ENCODE results near the gene CERK. TPM values are rescaled to one million over a fixed set of nuclear protein-coding genes. Genes with fewer than 3 reads are reported as not detected.
A peak's percentile ranks its signal among the peaks of the same experiment; 100 is the strongest.

CERK gene
- total and polyA plus RNA-seq, 2 of the 8 experiments (the other 6 are each of a cell fraction or from before 2014, with no cell fraction given) = 26.6 to 59.0 TPM

DNA sequence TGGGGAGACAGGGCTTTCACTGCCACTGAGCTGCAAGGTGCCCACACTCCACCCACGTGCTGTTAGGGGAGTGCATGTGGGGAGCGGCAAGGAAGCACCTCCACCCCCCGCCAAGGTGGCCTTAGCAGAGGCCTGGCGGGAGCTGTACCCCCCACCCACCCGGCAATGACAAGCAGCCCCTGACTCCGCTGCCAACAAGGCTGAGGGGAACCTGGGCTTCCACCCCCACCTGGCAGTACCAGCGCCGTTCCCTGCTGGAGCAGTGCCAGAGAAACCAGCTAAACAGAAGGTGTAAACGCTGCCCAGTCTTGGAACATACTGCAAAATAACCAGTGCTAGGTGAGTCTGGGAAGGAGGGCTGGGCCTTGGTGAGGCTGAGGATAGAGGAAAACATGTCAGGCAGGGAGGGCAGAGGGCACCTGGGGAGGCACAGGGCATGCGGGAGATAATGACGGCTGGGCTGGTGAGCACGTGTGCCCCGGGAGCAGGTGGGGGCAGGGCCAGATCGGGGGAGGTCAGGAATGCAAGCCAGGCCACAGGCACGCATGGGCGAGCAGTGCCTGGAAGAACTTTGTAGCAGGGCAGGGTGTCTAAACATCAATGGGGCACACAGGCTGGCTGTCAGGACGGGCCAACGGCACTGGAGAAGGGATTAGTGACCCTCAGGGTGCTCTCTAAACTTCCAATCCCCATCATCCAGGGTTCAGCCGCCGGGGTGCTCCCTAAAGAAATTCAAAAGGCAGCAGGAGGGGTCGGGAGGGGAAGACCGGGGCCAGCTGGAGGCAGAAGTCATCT is 6.6 kb downstream of the CERK start:
- H3K4me1 ChIP-seq (replicated peaks in 1 of 4; ENCODE audit: control insufficient read depth in 3 of 4, insufficient read depth in 4 of 4, low read length in 3 of 4) = peaks cover 5 to 20% (median 16%) of the 10 kb centered on the region in 4 experiments
- H3K4me2 ChIP-seq (ENCODE audit: insufficient read depth in 1 of 2, low read depth in 2 of 2, low read length in 2 of 2) = peak overlapping the region; percentile 13 to 40; a peak in 3 of 4 replicates
- H2AFZ ChIP-seq (ENCODE audit: low read length) = no peak overlapping the region
- FAIRE-seq (no peak), DNase-seq (ENCODE audit: low read depth in 1 of 2, low spot score in 2 of 2) (peak in 1 of 2 experiments; percentile 55)
- no peaks in the 10 kb centered on the region for H3K23me2 ChIP-seq (ENCODE audit: low read depth, low read length)
- H3K56ac ChIP-seq (replicated peaks; ENCODE audit: insufficient read length, low read depth, low read length) = no peak overlapping the region
- H4K5ac ChIP-seq (ENCODE audit: insufficient read length, low read depth, low read length) = no peak overlapping the region
- 0 out of 2 replicates have a peak overlapping the region, but pooled peaks have one; percentile 10 for H2BK5ac ChIP-seq (ENCODE audit: low read depth, low read length)
- H3K4ac ChIP-seq (replicated peaks; ENCODE audit: insufficient read length, low read depth, low read length) = no peak overlapping the region
- no peak overlapping the region for H2AK5ac ChIP-seq (ENCODE audit: low read depth, low read length)
- no peak overlapping the region for H4K8ac ChIP-seq (ENCODE audit: extremely low read depth, insufficient read depth, low read length)
- H3K27me3 ChIP-seq (replicated peaks in 1 of 4; ENCODE audit: control insufficient read depth in 3 of 4, extremely low read depth in 1 of 4, insufficient read depth in 3 of 4, low read length in 3 of 4) = no peaks in the 10 kb centered on the region
- 62% methylated on average over 21 of the region's 22 CpGs; no CpG with 5 or more reads in 1 of the 2 experiments for WGBS, 2 experiments (ENCODE audit: extremely low coverage in 1 of 2, insufficient coverage in 1 of 2, insufficient read length in 1 of 2, insufficient replicate concordance in 2 of 2, low coverage in 1 of 2, low lambda C conversion rate in 2 of 2, missing lambda C conversion rate in 1 of 2)
- H2BK20ac ChIP-seq (ENCODE audit: low read length) = no peak overlapping the region
- no peaks in the 10 kb centered on the region for H3K36me3 ChIP-seq (ENCODE audit: control insufficient read depth in 2 of 4, insufficient read depth in 4 of 4, low read length in 3 of 4)
- peaks cover 0 to 54% of the 10 kb centered on the region in 2 experiments; a peak in 3 of 4 replicates for H3K79me2 ChIP-seq (ENCODE audit: control insufficient read depth in 1 of 2, insufficient read depth in 2 of 2, low read length in 2 of 2)
- no peak overlapping the region; the same call in 1 of the 2 replicates for H2BK15ac ChIP-seq (ENCODE audit: low read length)
- no peak overlapping the region for H2BK120ac ChIP-seq (replicated peaks; ENCODE audit: low read depth, low read length)
- ChIA-PET POLR2A (ENCODE audit: partially characterized antibody) (interaction anchor here (1.2 to 1.7 kb wide), 3 partner anchors 10 to 31 kb away, joined by 3 to 4 read pairs (median 3); partner anchors contain the start of gene TBC1D22A), CTCF (ENCODE audit: partially characterized antibody) (interaction anchor here (0.8 to 1.4 kb wide), 3 partner anchors 27 to 96 kb away, joined by 3 to 4 read pairs (median 3); no protein-coding TSS in a partner anchor)
- no peaks in the 10 kb centered on the region for H3K9me3 ChIP-seq (ENCODE audit: insufficient read depth in 2 of 2, low read depth in 1 of 2, low read length in 1 of 2)
- no peak overlapping the region for H3K23ac ChIP-seq (ENCODE audit: insufficient read length)
- H3K79me1 ChIP-seq (ENCODE audit: low read depth, low read length) = peaks cover 17% of the 10 kb centered on the region
- no peak overlapping the region for H3K14ac ChIP-seq (ENCODE audit: insufficient read length)
- H2BK12ac ChIP-seq (ENCODE audit: low read depth, low read length) = no peak overlapping the region
- no peak overlapping the region for H3K27ac ChIP-seq (ENCODE audit: low read depth, low read length)
- peaks cover 0 to 38% of the 10 kb centered on the region in 2 experiments for H4K20me1 ChIP-seq (replicated peaks in 1 of 2; ENCODE audit: control insufficient read depth in 1 of 2, insufficient read depth in 2 of 2, low read length in 2 of 2)
- H3K9ac ChIP-seq (replicated peaks in 1 of 4; ENCODE audit: extremely low read depth in 1 of 4, low read depth in 3 of 4, low read length in 3 of 4) = no peak overlapping the region; a peak in 1 of 7 replicates
- H3K4me3 ChIP-seq (ENCODE audit: extremely low read depth in 1 of 4, insufficient read depth in 2 of 4, low read depth in 3 of 4, low read length in 4 of 4) = no peak overlapping the region
- H4K91ac ChIP-seq (replicated peaks; ENCODE audit: insufficient read length, low read length) = peak overlapping the region; percentile 76
- H3K18ac ChIP-seq (ENCODE audit: extremely low read depth, low read length) = no peak overlapping the region; the same call in 1 of the 2 replicates
- TF ChIP-seq CREB1 (IDR thresholded peaks at IDR 0.05) (no peak), SIN3A (conservative IDR thresholded peaks at IDR 0.05 in 1 of 2, IDR thresholded peaks at IDR 0.05 in 1 of 2; ENCODE audit: low read depth in 1 of 2, low read length in 2 of 2) (peak in 1 of 2 experiments; percentile 71; a peak in 1 of 4 replicates), TEAD4 (IDR thresholded peaks at IDR 0.05; ENCODE audit: low read depth, low read length) (peak; percentile 90), SIRT6 (IDR thresholded peaks at IDR 0.05; ENCODE audit: low read length) (no peak), TCF12 (IDR thresholded peaks at IDR 0.05; ENCODE audit: low read depth, low read length) (0 out of 2 replicates have a peak, but pooled peaks have one; percentile 36), SP1 (IDR thresholded peaks at IDR 0.05; ENCODE audit: low read depth, low read length) (0 out of 2 replicates have a peak, but pooled peaks have one; percentile 58), CHD2 (IDR thresholded peaks at IDR 0.05; ENCODE audit: low read length) (no peak), KDM1A (IDR thresholded peaks at IDR 0.05; ENCODE audit: borderline replicate concordance, low read length) (peak; percentile 17; the same call in 1 of the 2 replicates), GABPA (IDR thresholded peaks at IDR 0.05; ENCODE audit: borderline replicate concordance, insufficient read depth, low read length) (0 out of 2 replicates have a peak, but pooled peaks have one; percentile 54)
- TF ChIP-seq, protein P1, sequence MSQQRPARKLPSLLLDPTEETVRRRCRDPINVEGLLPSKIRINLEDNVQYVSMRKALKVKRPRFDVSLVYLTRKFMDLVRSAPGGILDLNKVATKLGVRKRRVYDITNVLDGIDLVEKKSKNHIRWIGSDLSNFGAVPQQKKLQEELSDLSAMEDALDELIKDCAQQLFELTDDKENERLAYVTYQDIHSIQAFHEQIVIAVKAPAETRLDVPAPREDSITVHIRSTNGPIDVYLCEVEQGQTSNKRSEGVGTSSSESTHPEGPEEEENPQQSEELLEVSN (IDR thresholded peaks at IDR 0.05) = peak; percentile 26; the same call in 1 of the 2 replicates
- TF ChIP-seq, protein P2, sequence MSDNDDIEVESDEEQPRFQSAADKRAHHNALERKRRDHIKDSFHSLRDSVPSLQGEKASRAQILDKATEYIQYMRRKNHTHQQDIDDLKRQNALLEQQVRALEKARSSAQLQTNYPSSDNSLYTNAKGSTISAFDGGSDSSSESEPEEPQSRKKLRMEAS (IDR thresholded peaks at IDR 0.05) = peak; percentile 96

Measured in H1 (cell line).